HS-5 (cell line): ENCODE measurements around the gene COASY.
A peak's percentile ranks its signal among the peaks of the same experiment; 100 is the strongest.
"Not testable (repeated sequence)": the region's sequence is repeated elsewhere in the genome, so short reads cannot be mapped to it uniquely, and the experiment has no call there.

Experiments used
- DNase-seq: peaks from one replicate; pipeline ENCODE4 v3.0.0-alpha.2; 2012; ENCODE audit warnings: low read depth

The COASY gene

DNA sequence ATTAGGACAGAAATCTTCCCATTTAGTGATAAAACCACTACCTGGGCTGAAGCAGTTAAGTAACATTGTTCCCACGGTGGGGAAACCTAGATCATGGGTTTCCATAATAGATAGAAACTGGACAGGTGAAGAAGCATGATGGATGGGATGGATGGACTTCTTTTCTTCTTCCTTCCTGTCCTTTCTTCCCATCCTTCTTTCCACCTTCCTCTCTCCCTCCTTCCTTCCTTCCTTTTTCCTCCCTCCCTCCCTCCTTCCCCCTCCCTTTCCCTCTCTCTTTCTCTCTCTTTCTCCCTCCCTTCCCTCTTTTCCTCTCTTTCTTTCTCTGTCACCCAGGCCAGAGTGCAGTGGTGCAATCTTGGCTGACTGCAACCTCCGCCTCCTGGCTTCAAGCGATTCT lies 12.5 kb downstream of the COASY start:
- DNase-seq: no peak

DNA sequence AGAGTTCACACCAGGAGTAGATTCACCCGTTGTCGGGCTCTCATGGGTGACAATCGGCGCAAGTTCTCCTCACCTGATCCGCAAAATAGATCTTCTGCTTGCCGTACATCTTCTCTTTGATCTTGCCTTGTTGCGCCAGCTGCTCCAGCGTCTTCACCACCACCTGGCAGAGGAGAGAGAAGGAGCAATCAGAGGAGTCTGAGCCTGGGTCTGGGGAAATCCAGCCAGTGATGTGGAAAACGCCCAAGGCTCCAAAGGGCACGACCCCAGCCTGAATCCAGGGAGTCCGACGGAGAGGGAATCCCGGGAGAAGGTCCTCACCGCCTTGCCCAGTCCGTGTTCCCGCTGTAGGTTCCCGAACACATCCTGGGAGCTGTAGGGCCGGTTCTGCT lies 15.2 kb downstream of the COASY start:
- no peak for DNase-seq

DNA sequence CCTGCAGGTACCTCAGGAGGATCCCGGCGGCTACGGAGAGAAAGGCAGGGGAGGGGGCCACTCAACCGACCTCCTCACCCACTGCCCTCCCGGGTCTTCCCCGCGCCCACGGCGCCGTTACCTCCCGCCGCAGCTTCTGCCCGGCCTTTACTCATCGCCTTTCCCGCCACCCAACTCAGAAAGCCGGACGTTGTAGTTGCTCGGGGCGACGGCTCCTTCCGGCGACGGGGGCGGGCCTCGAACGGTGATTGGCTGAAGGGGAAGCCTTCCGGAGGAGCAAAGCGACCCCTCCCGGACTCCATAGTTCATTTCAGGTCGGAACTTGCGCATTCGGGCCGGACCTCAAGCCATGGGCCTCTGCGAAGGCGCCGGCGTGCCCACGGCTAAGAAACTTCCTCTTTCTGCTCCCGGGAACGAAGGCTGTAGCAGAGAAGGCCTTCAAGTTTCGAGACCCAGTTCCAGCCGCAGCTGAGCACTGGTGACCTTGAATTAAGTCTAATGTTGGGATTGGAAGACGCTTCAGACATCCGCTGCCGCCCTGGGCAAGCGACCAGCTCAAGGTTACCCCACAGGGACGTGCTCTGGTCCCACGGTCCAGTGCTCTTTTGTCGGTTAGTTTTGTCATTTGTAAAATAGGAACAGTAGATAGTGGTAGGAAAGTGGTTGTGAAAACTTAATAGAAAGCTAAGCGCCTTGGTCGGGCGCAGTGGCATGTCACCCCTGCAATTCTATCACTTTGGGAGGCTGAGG lies 15.8 kb downstream of the COASY start, which contains the start of gene PSMC3IP:
TSS of gene PSMC3IP (minus strand) at position 198 of the 750 bp plus-strand sequence. CDS start at position 155, 43 bp downstream.
- DNase-seq: peak; percentile 73

GRCh38 chr17:42578282-42578869 lies 16.4 kb downstream of the COASY start:
- no peak for DNase-seq

GRCh38 chr17:42579794-42580551 lies 18.0 kb downstream of the COASY start:
- no peak for DNase-seq

- no peak for DNase-seq
Measured at GRCh38 chr17:42581744-42582270, 19.9 kb downstream of the COASY start.

DNA sequence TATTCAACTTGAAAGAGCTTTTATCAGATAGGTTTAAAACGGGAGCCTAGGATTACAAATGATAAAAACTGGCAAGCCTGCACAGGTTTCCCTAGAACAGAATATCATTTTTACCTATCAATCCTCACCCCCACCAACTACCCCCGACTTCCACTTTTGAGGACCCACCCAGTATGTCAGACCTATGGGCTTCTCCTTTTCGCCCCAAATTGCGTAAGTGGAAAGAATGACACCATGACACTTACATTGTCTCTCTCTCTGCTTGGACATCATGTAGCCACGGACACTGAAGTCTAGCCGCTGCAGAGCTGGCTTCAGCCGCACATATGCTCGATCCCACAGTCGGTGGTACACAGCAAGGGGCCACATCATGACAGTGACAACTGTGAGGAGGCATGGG lies 22.9 kb downstream of the COASY start:
- no peak for DNase-seq

DNA sequence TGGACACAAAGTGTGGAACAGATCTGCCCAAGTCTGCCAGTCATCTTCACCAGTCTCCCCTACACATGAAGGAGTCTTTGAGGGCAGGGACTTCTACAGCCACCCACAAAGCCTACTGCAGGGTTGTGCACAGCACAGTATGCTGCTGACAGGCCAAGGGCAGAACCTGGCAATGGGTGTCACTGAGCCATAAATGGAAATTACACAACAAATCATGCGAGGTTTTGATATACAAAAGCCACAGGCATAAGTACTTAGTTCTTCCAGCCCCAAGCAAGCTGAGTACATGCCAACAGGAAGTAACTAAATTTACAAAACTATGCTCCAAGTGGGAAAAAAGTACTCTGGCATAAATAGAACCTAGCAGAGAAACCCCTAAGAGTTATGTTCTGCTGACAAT lies 23.4 kb downstream of the COASY start:
- no peak for DNase-seq

- DNase-seq: no peak
Measured at GRCh38 chr17:42586514-42587230, 24.7 kb downstream of the COASY start.

- DNase-seq: no peak
Measured at GRCh38 chr17:42590886-42591285, 28.9 kb downstream of the COASY start.

GRCh38 chr17:42591411-42591810 lies 29.5 kb downstream of the COASY start:
- DNase-seq: no peak

GRCh38 chr17:42596386-42596785 lies 34.4 kb downstream of the COASY start:
- DNase-seq: no peak

- DNase-seq: no peak
Measured at GRCh38 chr17:42598905-42599304, 37.0 kb downstream of the COASY start.

DNA sequence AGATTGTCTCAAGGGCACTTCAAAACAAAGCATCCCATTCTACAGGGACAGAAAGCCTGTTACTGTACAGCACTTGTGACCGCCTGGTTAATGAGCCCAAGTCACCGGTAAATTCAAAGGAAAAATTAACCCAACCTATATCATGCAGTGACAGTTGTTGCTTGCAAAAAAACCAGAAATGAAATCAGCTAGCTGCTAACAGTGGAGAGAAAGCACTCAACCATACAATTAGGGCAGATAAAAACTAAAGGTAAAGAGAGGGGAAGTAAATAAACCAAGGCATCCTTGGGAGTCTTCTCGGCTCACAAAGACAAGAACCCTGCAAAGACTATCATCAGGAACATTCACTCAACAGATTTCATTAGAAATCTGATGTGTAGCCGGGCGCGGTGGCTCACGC lies 41.4 kb downstream of the COASY start:
- no peak for DNase-seq

- DNase-seq: no peak
Measured at GRCh38 chr17:42607769-42608168, 45.8 kb downstream of the COASY start.

GRCh38 chr17:42608305-42609181 lies 46.6 kb downstream of the COASY start:
- DNase-seq: no peak

- peak; percentile 92 for DNase-seq
Measured at GRCh38 chr17:42609182-42609813, 47.4 kb downstream of the COASY start, which contains the start of the genes RETREG3 and TUBG1. Gene RETREG3, minus strand, starts transcription at chr17:42609374. Its CDS starts 50 bp downstream, at chr17:42609324. Gene TUBG1, plus strand, starts transcription at chr17:42609683. Its CDS starts 55 bp downstream, at chr17:42609738.

DNA sequence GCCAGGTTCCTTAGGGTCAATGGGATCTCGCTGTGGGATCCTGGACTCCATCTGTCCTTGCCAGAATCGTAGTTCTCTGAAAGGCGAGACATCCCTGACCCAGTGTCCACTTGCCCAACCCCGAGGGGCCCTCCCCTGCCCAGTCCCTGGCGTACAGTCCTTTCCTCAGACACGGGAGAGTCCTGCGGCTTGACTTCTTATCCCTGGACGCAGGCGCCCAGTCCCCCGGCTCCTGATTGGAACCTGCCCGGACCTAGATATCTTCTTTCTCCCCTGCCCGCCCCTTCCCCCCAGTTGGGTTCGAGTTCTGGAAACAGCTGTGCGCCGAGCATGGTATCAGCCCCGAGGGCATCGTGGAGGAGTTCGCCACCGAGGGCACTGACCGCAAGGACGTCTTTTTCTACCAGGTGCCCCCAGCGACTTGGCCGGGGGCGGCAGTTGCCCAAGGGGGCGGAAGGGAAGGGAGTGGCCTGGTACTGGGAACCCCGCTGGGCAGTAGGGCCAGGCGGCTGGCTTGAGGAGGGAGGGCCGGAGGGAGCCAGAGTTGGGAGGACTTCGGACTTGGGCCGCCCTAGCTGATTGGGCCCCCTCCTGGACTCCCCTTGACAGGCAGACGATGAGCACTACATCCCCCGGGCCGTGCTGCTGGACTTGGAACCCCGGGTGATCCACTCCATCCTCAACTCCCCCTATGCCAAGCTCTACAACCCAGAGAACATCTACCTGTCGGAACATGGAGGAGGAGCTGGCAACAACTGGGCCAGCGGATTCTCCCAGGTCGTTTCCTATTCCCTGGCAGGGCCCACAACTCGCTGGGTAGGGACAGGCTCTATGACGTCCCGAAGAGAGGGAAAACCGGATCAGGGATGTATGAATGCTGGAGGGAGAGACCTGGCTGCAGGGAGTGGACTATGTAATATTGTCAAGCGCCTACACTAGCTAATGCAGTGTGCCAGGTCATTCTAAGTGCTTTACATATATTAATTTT lies 48.2 kb downstream of the COASY start:
- DNase-seq: not testable (repeated sequence)

DNA sequence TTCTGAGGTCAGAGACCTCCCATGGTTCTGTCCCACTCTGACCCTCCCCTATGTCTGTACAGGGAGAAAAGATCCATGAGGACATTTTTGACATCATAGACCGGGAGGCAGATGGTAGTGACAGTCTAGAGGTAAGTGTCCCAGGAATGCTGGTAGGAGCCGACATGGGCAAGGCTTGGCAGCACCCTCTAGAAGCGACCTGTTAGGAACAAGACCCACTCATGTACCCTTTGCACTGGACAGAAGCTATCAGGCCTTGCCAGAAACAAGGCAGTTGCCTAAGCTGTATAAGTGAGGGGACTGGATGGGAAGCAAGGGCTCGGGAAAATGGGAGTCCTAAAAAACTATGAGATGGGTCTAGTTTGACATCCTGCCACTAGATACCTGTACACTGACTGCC lies 50.1 kb downstream of the COASY start:
- no peak for DNase-seq
